Head of caudate nucleus (tissue), 42 donors: ENCODE measurements around the gene IVD.
"Not testable (repeated sequence)": the region's sequence is repeated elsewhere in the genome, so short reads cannot be mapped to it uniquely, and the experiment has no call there.

ENCODE experiments used
- DNase-seq, 42 donors: peaks; one replicate each; pipeline versions ENCODE4 v3.0.0 to v3.0.0-alpha.2; 2020 to 2021; ENCODE audit warnings: mixed read lengths in 7 of 42
- intact Hi-C: fragments of 100-400 bp; cut with DNase I; formaldehyde crosslinking; loops from one replicate; pipeline ENCODE4 v1.15.0; 2022

The IVD gene

DNA sequence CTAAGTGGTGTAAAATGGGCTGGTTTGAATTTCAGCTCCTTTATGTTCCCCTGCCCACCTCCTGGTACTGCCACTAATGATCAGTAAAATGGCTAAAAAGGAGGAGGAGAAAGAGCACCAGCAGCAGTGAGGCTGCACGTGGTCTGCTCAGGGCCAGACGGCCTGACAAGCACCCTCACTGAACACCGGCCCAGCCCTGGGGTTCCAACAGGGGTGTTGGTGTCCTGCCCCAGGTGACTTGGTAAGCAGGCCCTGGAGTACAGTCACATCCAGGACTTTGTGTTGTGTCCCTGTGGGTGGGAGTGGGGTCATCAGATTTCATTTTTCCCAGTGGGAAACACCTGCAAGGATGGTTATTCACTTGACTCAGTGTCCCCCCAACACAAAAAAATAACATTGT, 40.5 kb downstream of the IVD start:
- intact Hi-C loops = no loop called here
- DNase-seq = no peak

DNA sequence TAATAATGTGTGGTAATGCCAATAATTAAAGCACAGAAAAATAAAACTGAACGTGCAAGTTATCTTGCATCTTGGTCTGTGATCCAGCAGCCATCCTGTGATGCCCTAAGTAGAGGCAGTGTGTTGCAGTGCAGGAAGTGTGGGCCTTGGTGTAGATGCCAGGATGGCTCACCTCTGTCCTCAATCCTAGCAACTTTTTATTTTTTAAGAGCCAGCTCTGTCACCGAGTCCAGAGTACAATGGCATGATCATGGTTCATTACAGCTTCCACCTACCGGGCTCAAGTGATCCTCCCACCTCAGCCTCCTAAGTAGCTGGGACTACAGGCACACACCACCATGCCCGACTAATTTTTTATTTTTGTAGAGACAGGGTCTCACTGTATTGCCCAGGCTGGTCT, 42.8 kb downstream of the IVD start:
- no peak for DNase-seq
- intact Hi-C loops = no loop called here

DNA sequence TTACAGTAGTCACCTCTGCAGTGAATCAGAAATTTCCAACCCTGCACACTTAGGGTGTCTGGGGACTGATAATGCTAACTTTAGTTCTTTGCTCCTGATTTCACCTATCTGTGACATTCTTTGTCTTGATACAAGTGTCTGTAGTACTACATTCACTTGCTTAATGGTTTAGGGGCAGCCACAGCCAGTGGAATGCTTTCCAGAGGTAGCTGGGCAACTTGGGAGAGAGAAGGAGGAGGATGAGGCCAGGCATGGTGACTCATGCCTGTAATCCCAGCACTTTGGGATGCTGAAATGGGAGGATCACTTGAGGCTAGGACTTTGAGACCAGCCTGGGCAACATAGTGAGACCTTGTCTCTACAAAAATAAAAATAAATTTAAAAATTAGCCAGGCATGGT, 43.7 kb downstream of the IVD start:
- intact Hi-C loops = no loop called here
- DNase-seq = no peak

GRCh38 chr15:40450047-40450446, 44.5 kb downstream of the IVD start:
- DNase-seq = no peak
- intact Hi-C loops = loop anchor here (10.0 kb wide), 1 partner anchor 125 kb away; no protein-coding TSS in a partner anchor

DNA sequence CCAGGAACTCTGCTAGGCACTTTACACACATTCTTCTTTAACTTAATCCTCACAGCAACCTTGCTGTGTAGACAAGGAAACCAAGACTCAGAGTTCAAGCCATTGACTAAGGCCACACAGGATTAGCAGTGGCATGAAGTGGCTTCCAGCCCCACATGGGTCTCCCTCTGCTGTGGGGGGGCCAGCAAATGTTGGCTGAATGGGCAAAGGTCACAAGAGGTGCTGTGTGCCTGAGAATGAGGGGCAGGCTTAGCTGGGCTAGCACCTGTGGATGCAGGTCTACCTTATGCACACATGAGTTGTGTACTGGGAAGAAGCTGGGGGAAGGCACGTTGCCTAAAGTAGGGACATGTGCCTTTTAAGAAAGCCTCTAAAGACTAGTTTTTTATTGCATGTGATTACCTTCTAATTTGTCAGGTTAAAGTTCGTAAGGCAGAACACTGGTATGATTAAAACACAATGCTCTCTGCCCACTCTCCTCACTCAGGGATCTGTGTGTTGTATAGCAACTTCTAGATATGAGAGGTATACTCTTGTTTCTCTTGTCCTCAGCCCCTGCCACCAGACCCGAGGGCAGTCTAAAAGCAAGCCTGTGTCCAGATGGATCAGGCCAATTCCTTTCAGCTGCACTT, 46.0 kb downstream of the IVD start:
- no peak for DNase-seq
- intact Hi-C loops = loop anchor here (10.0 kb wide), 1 partner anchor 123 kb away; no protein-coding TSS in a partner anchor

- no peak for DNase-seq
- intact Hi-C loops = loop anchor here (10.0 kb wide), 1 partner anchor 122 kb away; no protein-coding TSS in a partner anchor
Measured at GRCh38 chr15:40452296-40453090, 46.9 kb downstream of the IVD start.

DNA sequence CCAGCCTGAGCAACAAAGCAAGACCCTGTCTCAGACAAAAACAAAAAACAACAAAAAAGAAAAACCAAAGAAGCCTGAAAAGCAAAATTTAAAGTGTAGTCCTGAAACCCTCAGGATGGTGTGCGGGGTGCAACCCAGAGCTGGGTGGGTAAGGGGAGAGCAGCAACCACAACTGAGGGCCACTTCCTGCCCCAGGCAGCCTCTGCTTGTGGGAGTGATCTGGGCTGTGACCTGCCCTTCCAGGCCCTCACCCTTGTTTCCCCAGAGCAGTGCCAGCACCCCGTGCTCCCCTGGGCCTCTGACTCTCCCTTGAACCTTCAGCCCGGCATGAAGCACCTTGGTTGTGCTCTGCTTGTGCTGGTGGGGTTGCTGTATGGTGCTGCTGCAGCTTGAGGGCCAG, 48.3 kb downstream of the IVD start:
- intact Hi-C loops = loop anchor here (10.0 kb wide), 1 partner anchor 121 kb away; no protein-coding TSS in a partner anchor
- DNase-seq = not testable (repeated sequence)

DNA sequence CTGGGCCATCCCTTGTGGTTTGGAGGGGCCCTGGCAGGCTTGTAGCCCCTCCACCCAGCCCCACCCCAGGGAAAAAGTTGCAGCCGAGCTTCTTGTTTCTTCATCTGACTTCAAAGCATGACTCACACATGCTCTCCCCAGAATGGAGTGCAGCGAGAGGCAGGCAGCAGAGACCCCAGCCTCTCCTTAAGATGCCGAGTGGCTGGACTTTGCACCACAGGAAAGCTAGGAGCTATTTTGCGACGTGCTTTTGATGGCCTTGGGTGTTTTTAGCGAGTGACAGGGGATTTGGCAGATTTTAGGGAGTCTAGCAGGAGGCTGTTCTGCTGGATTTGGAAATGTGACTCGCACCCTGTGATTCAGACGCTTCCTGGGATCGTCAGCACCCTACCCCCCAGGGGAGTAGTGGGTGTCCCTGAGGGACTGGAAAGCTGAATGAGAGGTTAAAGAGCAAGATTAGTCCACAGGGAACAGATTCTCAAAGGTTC, 49.4 kb downstream of the IVD start:
- intact Hi-C loops = loop anchor here (10.0 kb wide), 1 partner anchor 120 kb away; no protein-coding TSS in a partner anchor

DNA sequence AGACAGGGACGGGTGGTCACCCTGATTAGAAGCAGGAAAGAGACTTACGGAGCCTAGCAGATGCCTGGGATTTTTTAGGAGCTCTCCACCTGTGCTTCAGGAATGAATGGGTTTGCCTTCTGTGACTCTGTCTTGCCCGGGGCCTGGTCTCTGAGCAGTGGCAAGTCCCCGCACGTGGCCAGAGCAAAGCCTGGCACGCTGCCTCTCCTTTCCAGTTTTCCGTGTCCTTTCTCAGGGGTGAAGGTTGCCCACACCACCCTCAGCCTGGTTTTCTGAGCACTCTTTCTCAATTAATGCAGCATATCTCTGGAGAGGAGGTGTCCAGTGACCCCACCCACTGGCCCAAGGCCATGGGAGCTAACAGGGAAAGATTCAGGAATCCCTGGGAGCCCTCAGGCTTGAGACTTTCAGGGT, 50.7 kb downstream of the IVD start:
- no peak for DNase-seq
- intact Hi-C loops = loop anchor here (10.0 kb wide), 1 partner anchor 118 kb away; no protein-coding TSS in a partner anchor

More for the DNA sequence above, 49.4 kb downstream of the IVD start:
- DNase-seq = peak in 13 of 42 donors; percentile 15 to 56 (median 42)

DNA sequence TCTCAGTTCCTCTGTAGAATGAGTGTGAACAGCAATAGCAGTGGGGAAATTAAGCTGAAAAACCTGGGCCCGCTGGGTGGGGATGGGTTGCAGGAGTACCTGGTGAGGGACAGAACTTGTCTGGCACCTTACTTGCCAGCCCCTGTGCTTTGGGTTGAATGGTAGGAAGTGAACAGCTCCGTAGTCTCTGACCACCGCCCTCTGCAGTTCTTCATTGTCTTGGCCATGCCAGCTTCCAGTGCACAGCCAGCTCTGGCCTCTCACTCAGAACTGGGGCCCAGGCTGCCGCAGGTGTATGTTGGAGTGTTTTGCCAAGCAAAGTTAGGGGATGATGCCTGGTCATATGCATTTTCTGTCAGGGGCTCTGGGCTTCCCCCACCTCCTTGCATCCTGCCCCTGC, 51.1 kb downstream of the IVD start:
- intact Hi-C loops = loop anchor here (10.0 kb wide), 1 partner anchor 118 kb away; no protein-coding TSS in a partner anchor
- no peak for DNase-seq

DNA sequence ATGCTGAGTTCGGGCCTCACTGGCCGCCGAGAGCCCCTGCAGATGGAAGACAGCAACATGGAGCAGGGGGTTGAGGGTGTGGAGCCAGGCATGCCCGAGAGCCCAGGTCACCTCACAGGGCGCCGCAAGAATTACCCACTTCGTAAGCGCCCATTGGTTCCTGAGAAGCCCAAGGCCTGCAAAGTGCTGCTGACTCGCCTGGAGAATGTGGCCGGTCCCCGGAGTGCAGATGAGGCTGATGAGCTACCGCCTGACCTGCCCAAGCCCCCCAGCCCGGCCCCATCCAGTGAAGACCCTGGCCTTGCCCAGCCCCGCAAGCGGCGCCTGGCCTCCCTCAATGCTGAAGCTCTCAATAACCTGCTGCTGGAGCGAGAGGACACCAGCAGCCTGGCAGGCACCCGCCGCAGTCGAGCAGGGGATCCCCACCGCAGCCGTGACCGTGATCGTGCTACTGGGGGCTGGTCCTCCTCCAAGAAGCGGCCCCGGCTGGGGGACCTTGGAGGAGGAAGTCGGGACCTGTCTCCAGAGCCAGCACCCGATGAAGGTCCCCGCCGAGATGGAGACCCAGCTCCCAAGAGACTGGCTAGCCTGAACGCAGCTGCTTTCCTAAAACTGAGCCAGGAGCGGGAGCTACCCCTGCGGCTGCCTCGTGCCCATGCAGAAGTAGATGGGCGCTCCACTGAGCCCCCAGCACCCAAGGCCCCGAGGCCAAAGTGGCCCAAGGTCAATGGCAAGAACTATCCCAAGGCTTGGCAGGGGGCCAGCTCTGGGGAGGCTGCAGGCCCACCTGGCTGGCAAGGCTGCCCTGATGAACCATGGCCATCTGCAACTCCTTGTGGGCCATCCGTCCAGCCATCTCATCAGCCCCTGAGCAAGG, 53.1 kb downstream of the IVD start:
- no peak for DNase-seq
- intact Hi-C loops = loop anchor here (10.0 kb wide), 1 partner anchor 116 kb away; no protein-coding TSS in a partner anchor

GRCh38 chr15:40459391-40460015, 53.9 kb downstream of the IVD start:
- intact Hi-C loops = loop anchor here (10.0 kb wide), 1 partner anchor 115 kb away; no protein-coding TSS in a partner anchor

GRCh38 chr15:40460404-40460803, 54.8 kb downstream of the IVD start:
- DNase-seq = no peak
- intact Hi-C loops = no loop called here

More at GRCh38 chr15:40459391-40460015, 53.9 kb downstream of the IVD start:
- no peak for DNase-seq

DNA sequence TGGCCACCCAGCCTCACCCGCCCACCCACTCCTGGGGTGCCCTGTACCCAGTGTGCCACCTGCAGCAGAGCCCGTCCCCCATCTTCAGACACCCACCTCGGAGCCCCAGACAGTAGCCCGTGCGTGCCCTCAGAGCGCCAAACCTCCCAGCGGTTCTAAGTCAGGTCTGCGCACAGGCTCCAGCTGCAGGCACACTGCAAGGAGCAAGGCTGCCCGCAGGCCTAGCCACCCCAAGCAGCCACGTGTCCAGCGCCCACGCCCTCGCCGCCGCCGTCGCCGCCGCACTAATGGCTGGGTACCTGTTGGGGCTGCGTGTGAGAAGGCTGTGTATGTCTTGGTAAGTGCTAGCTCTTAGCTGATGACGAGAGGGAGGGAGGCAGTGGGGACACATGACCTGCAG, 56.4 kb downstream of the IVD start:
- DNase-seq = no peak
- intact Hi-C loops = no loop called here

DNA sequence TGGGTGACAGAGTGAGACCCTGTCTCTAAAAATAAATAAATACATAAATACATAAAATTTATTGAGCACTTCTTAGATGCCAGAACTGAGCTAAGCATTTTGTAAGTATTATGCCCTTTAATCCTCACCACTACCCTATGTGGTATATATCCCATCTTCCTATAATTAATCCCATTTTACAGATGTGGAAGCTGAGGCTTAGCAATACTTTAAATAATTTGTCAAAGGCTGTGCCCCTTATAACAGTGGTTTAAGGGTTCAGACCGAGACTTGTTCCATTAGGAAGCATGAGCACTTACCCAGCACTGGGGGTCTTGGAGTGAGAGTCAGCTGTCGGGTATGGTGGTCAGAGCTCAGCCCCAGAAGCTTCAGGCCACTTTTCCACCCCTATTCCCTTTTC, 57.7 kb downstream of the IVD start:
- no peak for DNase-seq
- intact Hi-C loops = no loop called here

DNA sequence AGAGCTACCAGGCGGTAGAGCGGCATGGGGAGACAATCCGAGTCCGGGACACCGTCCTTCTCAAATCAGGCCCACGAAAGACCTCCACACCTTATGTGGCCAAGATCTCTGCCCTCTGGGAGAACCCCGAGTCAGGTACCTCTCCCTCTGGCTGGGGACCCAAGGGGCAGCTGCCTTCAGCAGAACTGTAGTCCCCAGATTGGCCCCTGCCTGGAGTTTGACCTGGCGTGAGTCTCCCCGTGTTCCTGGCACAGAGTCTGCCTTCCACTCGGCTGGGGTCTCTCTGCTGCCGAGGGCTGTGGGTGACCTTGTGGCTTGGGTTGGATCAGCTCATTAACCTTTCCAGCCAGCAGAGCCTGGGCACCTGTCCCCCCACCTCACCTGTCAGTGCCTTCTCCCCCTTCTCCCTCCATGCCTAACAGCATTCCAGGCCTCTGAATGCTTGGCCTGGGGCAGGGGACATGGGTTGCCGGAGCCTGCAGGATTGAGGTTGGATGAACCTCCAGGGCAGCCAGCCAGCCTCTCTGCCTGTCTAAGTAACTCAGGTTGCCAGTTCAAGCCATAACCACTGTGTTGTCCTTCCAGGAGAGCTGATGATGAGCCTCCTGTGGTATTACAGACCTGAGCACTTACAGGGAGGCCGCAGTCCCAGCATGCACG, 58.4 kb downstream of the IVD start:
- no peak for DNase-seq
- intact Hi-C loops = no loop called here

- intact Hi-C loops = no loop called here
- no peak for DNase-seq
Measured at GRCh38 chr15:40464595-40465185, 59.1 kb downstream of the IVD start.

DNA sequence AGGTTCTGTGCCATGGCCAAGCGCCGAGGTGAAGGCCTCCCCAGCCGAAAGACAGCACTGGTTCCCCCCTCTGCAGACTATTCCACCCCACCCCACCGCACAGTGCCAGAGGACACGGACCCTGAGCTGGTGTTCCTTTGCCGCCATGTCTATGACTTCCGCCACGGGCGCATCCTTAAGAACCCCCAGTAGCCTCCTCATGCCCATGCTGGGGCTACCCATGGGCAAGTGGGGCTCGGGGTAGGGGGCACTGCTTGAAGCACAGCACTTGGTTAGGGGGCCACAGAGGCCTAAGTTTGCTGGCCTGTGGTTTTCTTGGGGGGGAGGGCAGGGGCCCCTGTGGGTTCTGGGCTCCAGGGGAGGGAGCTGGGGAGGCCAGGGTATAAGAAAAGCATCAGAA, 60.3 kb downstream of the IVD start:
- intact Hi-C loops = no loop called here
- no peak for DNase-seq
